Neural cell (in vitro differentiated cells): ENCODE results near the gene FKBP10. TPM values are rescaled to one million over a fixed set of nuclear protein-coding genes. Genes with fewer than 3 reads are reported as not detected.

Experiments
- H2AFZ ChIP-seq: fragments of 200-600, 300-800 bp; sonication (generic), shearing (Covaris generic); 2 replicates; pipeline ENCODE4 v1.6.0; 2014; ENCODE audit warnings: low read depth, mild to moderate bottlenecking, antibody characterized with exemption, low read length, moderate library complexity
- H3F3A ChIP-seq: fragments of 200-600 bp; shearing (Covaris generic); 2 replicates; pipeline ENCODE4 v1.6.1; 2016; ENCODE audit warnings: mild to moderate bottlenecking, moderate library complexity, mixed read lengths, antibody characterized with exemption, low read length; ENCODE audit not compliant: insufficient read depth, poor library complexity, severe bottlenecking
- H3K27ac ChIP-seq: fragments of 200-600, 300-800 bp; sonication (generic), shearing (Covaris generic); 2 replicates; pipeline ENCODE4 v1.5.1; 2014; ENCODE audit warnings: mild to moderate bottlenecking, low read length, moderate library complexity
- H3K27me3 ChIP-seq: fragments of 300-800, 200-600 bp; sonication (generic), shearing (Covaris generic); 2 replicates; pipeline ENCODE4 v1.6.0; 2014; ENCODE audit warnings: mild to moderate bottlenecking, low read depth, low read length, moderate library complexity; ENCODE audit not compliant: insufficient read depth
- H3K36me3 ChIP-seq: fragments of 300-800, 200-600 bp; sonication (generic), shearing (Covaris generic); 2 replicates; pipeline ENCODE4 v1.5.1; 2014; ENCODE audit warnings: mild to moderate bottlenecking, antibody characterized with exemption, low read length, moderate library complexity; ENCODE audit not compliant: insufficient read depth
- H3K4me2 ChIP-seq: fragments of 300-800, 200-600 bp; sonication (generic), shearing (Covaris generic); 2 replicates; pipeline ENCODE4 v1.6.0; 2014; ENCODE audit warnings: mild to moderate bottlenecking, low read length
- H3K4me3 ChIP-seq: fragments of 300-800, 200-600 bp; sonication (generic), shearing (Covaris generic); 2 replicates; pipeline ENCODE4 v1.5.1; 2014; ENCODE audit warnings: mild to moderate bottlenecking, low read length, moderate library complexity
- H3K79me2 ChIP-seq: fragments of 200-600 bp; shearing (Covaris generic); replicated peaks from 2 replicates; pipeline ENCODE4 v1.6.0; 2014; ENCODE audit warnings: mild to moderate bottlenecking, low read length, moderate library complexity; ENCODE audit not compliant: insufficient read depth
- H3K9ac ChIP-seq: fragments of 300-800, 200-600 bp; sonication (generic), shearing (Covaris generic); 2 replicates; pipeline ENCODE4 v1.6.1; 2016; ENCODE audit warnings: mild to moderate bottlenecking, low read length, mixed read lengths
- H3K9me2 ChIP-seq: fragments of 200-600 bp; shearing (Covaris generic); 2 replicates; pipeline ENCODE4 v1.6.1; 2016; ENCODE audit warnings: mild to moderate bottlenecking, low read length, mixed read lengths; ENCODE audit not compliant: insufficient read depth
- H3K9me3 ChIP-seq: fragments of 200-600, 300-800 bp; sonication (generic), shearing (Covaris generic); 2 replicates; pipeline ENCODE4 v1.6.1; 2016; ENCODE audit warnings: mild to moderate bottlenecking, mixed run types, low read length, moderate library complexity, mixed read lengths
- H4K20me1 ChIP-seq: fragments of 200-600 bp; shearing (Covaris generic); 2 replicates; pipeline ENCODE4 v1.6.1; 2016; ENCODE audit warnings: mild to moderate bottlenecking, mixed run types; ENCODE audit not compliant: insufficient read depth
- EP300 ChIP-seq: fragments of 450-650 bp; conservative IDR thresholded peaks from 2 replicates; pipeline ENCODE4 v1.6.1; 2014; ENCODE audit warnings: antibody characterized with exemption, mild to moderate bottlenecking, moderate library complexity; ENCODE audit not compliant: poor library complexity, severe bottlenecking
- EZH2 ChIP-seq: fragments of 200-600, 300-800 bp; shearing (Covaris generic), sonication (generic); IDR thresholded peaks from 2 replicates; pipeline ENCODE4 v1.6.1; 2014; ENCODE audit warnings: antibody characterized with exemption, low read length, borderline replicate concordance, mild to moderate bottlenecking; ENCODE audit not compliant: insufficient read depth, poor library complexity, severe bottlenecking
- MXI1 ChIP-seq: fragments of 450-650 bp; conservative IDR thresholded peaks from 2 replicates; pipeline ENCODE4 v1.6.1; 2014; ENCODE audit warnings: antibody characterized with exemption, mild to moderate bottlenecking; ENCODE audit not compliant: poor library complexity, severe bottlenecking
- POLR2AphosphoS5 ChIP-seq: IDR thresholded peaks from 2 replicates; pipeline ENCODE4 v1.6.1; 2012
- RAD21 ChIP-seq: fragments of 450-650 bp; conservative IDR thresholded peaks from 2 replicates; pipeline ENCODE4 v1.6.1; 2014; ENCODE audit warnings: antibody characterized with exemption, mild to moderate bottlenecking, moderate library complexity
- SMC3 ChIP-seq: fragments of 450-650 bp; conservative IDR thresholded peaks from 2 replicates; pipeline ENCODE4 v1.6.1; 2014; ENCODE audit warnings: antibody characterized with exemption, mild to moderate bottlenecking, moderate library complexity; ENCODE audit not compliant: poor library complexity
- TAF1 ChIP-seq: IDR thresholded peaks from 2 replicates; pipeline ENCODE4 v1.6.1; 2012; ENCODE audit warnings: low read depth
- polyA plus RNA-seq: library from polyadenylated mRNA; depleted of rRNA; stranded (reverse); fragments of >200 nt; gene quantifications from 2 replicates; pipeline ENCODE4 v1.2.3, GENCODE V29; 2014
- TF ChIP-seq, protein P1 (sequence below): IDR thresholded peaks from 2 replicates; pipeline ENCODE4 v1.6.1; 2012; ENCODE audit warnings: borderline replicate concordance
- TF ChIP-seq, protein P2 (sequence below): fragments of 450-650 bp; IDR thresholded peaks from 2 replicates; pipeline ENCODE4 v1.5.1; 2014; ENCODE audit warnings: antibody characterized with exemption, mild to moderate bottlenecking, moderate library complexity; ENCODE audit not compliant: poor library complexity, severe bottlenecking

FKBP10 gene
- polyA plus RNA-seq, 1 donor from 2014 or later: 3.5 TPM

DNA sequence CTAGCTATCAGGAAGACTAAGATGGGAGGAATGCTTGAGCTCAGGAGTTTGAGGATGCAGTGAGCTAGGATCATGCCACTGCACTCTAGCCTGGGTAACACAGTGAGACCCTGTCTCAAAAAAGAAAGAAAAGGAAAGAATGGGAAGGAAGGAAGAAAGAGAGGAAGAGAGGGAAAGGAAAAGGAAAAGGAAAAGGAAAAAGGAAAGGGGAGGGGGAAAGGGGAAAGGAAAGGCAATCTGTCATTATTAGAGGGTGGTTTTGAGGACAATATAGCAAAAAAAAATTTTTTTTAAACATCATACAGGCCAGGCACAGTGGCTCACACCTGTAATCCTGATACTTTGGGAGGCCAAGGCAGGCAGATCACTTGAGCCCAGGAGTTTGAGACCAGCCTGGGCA is 46.7 kb upstream of the FKBP10 start:
- Histone ChIP-seq H3K4me2 (no peak overlapping the region), H3K9ac (no peak overlapping the region), H3K9me2 (no peaks in the 10 kb centered on the region), H3K27me3 (no peaks in the 10 kb centered on the region), H3K79me2 (no peaks in the 10 kb centered on the region), H3K9me3 (no peaks in the 10 kb centered on the region), H4K20me1 (peaks cover 4% of the 10 kb centered on the region), H3K27ac (no peak overlapping the region), H3K36me3 (peaks cover 1% of the 10 kb centered on the region), H3K4me3 (no peak overlapping the region), H2AFZ (no peak overlapping the region), H3F3A (no peaks in the 10 kb centered on the region)
- no peak for TF ChIP-seq MXI1
- no peak for TF ChIP-seq EZH2
- no peak for TF ChIP-seq RAD21
- TF ChIP-seq, protein P1, sequence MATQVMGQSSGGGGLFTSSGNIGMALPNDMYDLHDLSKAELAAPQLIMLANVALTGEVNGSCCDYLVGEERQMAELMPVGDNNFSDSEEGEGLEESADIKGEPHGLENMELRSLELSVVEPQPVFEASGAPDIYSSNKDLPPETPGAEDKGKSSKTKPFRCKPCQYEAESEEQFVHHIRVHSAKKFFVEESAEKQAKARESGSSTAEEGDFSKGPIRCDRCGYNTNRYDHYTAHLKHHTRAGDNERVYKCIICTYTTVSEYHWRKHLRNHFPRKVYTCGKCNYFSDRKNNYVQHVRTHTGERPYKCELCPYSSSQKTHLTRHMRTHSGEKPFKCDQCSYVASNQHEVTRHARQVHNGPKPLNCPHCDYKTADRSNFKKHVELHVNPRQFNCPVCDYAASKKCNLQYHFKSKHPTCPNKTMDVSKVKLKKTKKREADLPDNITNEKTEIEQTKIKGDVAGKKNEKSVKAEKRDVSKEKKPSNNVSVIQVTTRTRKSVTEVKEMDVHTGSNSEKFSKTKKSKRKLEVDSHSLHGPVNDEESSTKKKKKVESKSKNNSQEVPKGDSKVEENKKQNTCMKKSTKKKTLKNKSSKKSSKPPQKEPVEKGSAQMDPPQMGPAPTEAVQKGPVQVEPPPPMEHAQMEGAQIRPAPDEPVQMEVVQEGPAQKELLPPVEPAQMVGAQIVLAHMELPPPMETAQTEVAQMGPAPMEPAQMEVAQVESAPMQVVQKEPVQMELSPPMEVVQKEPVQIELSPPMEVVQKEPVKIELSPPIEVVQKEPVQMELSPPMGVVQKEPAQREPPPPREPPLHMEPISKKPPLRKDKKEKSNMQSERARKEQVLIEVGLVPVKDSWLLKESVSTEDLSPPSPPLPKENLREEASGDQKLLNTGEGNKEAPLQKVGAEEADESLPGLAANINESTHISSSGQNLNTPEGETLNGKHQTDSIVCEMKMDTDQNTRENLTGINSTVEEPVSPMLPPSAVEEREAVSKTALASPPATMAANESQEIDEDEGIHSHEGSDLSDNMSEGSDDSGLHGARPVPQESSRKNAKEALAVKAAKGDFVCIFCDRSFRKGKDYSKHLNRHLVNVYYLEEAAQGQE: no peak
- TF ChIP-seq, protein P2, sequence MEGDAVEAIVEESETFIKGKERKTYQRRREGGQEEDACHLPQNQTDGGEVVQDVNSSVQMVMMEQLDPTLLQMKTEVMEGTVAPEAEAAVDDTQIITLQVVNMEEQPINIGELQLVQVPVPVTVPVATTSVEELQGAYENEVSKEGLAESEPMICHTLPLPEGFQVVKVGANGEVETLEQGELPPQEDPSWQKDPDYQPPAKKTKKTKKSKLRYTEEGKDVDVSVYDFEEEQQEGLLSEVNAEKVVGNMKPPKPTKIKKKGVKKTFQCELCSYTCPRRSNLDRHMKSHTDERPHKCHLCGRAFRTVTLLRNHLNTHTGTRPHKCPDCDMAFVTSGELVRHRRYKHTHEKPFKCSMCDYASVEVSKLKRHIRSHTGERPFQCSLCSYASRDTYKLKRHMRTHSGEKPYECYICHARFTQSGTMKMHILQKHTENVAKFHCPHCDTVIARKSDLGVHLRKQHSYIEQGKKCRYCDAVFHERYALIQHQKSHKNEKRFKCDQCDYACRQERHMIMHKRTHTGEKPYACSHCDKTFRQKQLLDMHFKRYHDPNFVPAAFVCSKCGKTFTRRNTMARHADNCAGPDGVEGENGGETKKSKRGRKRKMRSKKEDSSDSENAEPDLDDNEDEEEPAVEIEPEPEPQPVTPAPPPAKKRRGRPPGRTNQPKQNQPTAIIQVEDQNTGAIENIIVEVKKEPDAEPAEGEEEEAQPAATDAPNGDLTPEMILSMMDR: no peak
- TF ChIP-seq SMC3: no peak
- TF ChIP-seq POLR2AphosphoS5: no peak
- no peak for TF ChIP-seq TAF1
- TF ChIP-seq EP300: no peak

DNA sequence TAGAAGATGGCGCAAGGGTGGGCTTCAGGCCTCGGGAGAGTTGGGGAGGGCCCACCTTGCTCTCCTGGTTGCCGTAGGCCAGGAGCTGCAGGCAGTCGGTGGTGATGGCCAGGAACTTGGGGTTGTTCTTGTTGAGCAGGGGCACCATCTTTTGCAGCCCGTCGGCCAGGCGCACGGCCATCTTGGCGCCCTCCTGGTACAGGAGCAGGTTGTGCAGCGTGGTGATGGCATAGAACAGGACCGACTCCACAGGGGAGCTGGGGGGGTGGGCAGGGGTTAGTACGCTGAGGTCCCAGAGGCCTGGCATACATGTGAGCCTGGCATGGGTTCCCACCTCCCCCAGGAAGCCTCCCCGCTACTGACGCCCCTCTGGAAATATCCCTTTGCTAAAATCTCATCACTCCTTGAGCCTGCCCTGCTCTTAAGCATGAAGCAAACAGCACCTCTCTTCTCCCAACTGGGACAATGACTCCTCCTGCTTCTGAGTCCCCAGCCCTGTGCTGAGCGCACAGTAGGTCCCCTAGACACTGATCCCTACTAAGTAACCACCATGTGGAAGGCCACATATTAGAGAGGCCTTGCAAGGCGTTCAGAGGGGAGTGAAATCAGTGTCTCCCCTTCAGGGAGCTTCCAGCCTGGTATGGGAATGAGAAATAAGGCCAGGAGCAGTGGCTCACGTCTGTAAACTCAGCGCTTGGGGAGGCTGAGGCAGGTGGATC is 45.3 kb upstream of the FKBP10 start:
- H3K36me3 ChIP-seq: no peaks in the 10 kb centered on the region
- no peaks in the 10 kb centered on the region for H3K9me2 ChIP-seq
- no peak for TF ChIP-seq EP300
- no peak for TF ChIP-seq SMC3
- no peak for TF ChIP-seq POLR2AphosphoS5
- no peak for TF ChIP-seq EZH2
- TF ChIP-seq TAF1: no peak
- TF ChIP-seq RAD21: no peak
- no peak overlapping the region for H3K9ac ChIP-seq
- no peaks in the 10 kb centered on the region for H3K9me3 ChIP-seq
- H3K4me3 ChIP-seq: no peak overlapping the region
- peaks cover 12% of the 10 kb centered on the region for H4K20me1 ChIP-seq
- H3K4me2 ChIP-seq: no peak overlapping the region
- H2AFZ ChIP-seq: no peak overlapping the region
- H3K27ac ChIP-seq: no peak overlapping the region
- no peaks in the 10 kb centered on the region for H3K27me3 ChIP-seq
- H3F3A ChIP-seq: no peaks in the 10 kb centered on the region
- H3K79me2 ChIP-seq: peaks cover 3% of the 10 kb centered on the region
